WTC11 (cell line): ENCODE measurements around the gene SPATC1L. TPM values are rescaled to one million over a fixed set of nuclear protein-coding genes. Genes with fewer than 3 reads are reported as not detected.

Experiments
- ATAC-seq: fragments of 200-7000 bp; cut with Tn5 transposase; 2 replicates; pipeline ENCODE4 v1.10.0; 2021; ENCODE audit warnings: mild to moderate bottlenecking, moderate library complexity
- CTCF ChIA-PET: fragments of 300-600 bp; sonication (Branson Sonifier 250); formaldehyde crosslinking; loops from one replicate; lab custom pipeline; 2021; ENCODE audit warnings: antibody characterized with exemption; lab: Charles Lee
- POLR2A ChIA-PET: fragments of 350-600 bp; sonication (Branson Sonifier 250); formaldehyde crosslinking; loops from one replicate; lab custom pipeline; 2021; ENCODE audit warnings: antibody characterized with exemption; lab: Charles Lee
- DNase-seq: peaks from one replicate; pipeline ENCODE4 v3.0.0; 2021; ENCODE audit warnings: low spot score
- H3K27ac Mint-ChIP-seq: 2 replicates; pipeline ENCODE4 v1.8.0; 2021; ENCODE audit warnings: mixed read lengths
- H3K27me3 Mint-ChIP-seq: 2 replicates; pipeline ENCODE4 v1.8.0; 2021; ENCODE audit warnings: low read depth, mild to moderate bottlenecking, moderate library complexity, mixed read lengths
- H3K36me3 Mint-ChIP-seq: 2 replicates; pipeline ENCODE4 v1.8.0; 2021; ENCODE audit warnings: mixed read lengths
- H3K4me1 Mint-ChIP-seq: 2 replicates; pipeline ENCODE4 v1.8.0; 2022; ENCODE audit warnings: mixed read lengths
- H3K4me3 Mint-ChIP-seq: 2 replicates; pipeline ENCODE4 v1.8.0; 2021; ENCODE audit warnings: mild to moderate bottlenecking, moderate library complexity, mixed read lengths
- H3K9me3 Mint-ChIP-seq: 2 replicates; pipeline ENCODE4 v1.8.0; 2021; ENCODE audit warnings: mixed read lengths
- ARID4B ChIP-seq: sonication (generic); formaldehyde crosslinking; IDR thresholded peaks from 2 replicates; pipeline ENCODE4 v1.8.0; 2023; ENCODE audit warnings: missing genetic modification reagents, mild to moderate bottlenecking, borderline replicate concordance
- FOXJ3 ChIP-seq: sonication (generic); formaldehyde crosslinking; IDR thresholded peaks from 2 replicates; pipeline ENCODE4 v1.9.0; 2021; ENCODE audit warnings: missing genetic modification reagents, mild to moderate bottlenecking, borderline replicate concordance
- FOXP1 ChIP-seq: sonication (generic); formaldehyde crosslinking; IDR thresholded peaks from 2 replicates; pipeline ENCODE4 v1.8.0; 2022; ENCODE audit warnings: missing genetic modification reagents, mild to moderate bottlenecking, moderate library complexity, borderline replicate concordance
- GABPB1 ChIP-seq: sonication (generic); formaldehyde crosslinking; IDR thresholded peaks from 2 replicates; pipeline ENCODE4 v1.8.1; 2023; ENCODE audit warnings: mild to moderate bottlenecking, missing genetic modification reagents
- GRHL2 ChIP-seq: fragments of 250-450 bp; sonication (Bioruptor Pico); IDR thresholded peaks from 2 replicates; pipeline ENCODE4 v1.8.0; 2022; ENCODE audit warnings: mild to moderate bottlenecking, moderate library complexity; ENCODE audit not compliant: insufficient replicate concordance, severe bottlenecking
- GTF2I ChIP-seq: fragments of 250-450 bp; sonication (Bioruptor Pico); conservative IDR thresholded peaks from 2 replicates; pipeline ENCODE4 v1.4.0; 2021; ENCODE audit warnings: mild to moderate bottlenecking
- KAT7 ChIP-seq: sonication (generic); formaldehyde crosslinking; IDR thresholded peaks from 2 replicates; pipeline ENCODE4 v1.8.1; 2023; ENCODE audit warnings: missing genetic modification reagents, mild to moderate bottlenecking, borderline replicate concordance
- MXD4 ChIP-seq: fragments of 250-450 bp; sonication (Bioruptor Pico); IDR thresholded peaks from 2 replicates; pipeline ENCODE4 v1.8.0; 2021; ENCODE audit warnings: mild to moderate bottlenecking, moderate library complexity, borderline replicate concordance
- NR2C2 ChIP-seq: sonication (generic); formaldehyde crosslinking; IDR thresholded peaks from 2 replicates; pipeline ENCODE4 v1.8.0; 2022; ENCODE audit warnings: mild to moderate bottlenecking, missing genetic modification reagents
- PREB ChIP-seq: sonication (generic); formaldehyde crosslinking; IDR thresholded peaks from 2 replicates; pipeline ENCODE4 v1.8.1; 2022; ENCODE audit warnings: mild to moderate bottlenecking, missing genetic modification reagents, moderate library complexity, borderline replicate concordance
- SOX15 ChIP-seq: fragments of 250-450 bp; sonication (Bioruptor Pico); IDR thresholded peaks from 2 replicates; pipeline ENCODE4 v1.9.0; 2021; ENCODE audit warnings: mild to moderate bottlenecking
- SP1 ChIP-seq: sonication (generic); formaldehyde crosslinking; conservative IDR thresholded peaks from 2 replicates; pipeline ENCODE4 v1.8.1; 2022; ENCODE audit warnings: missing genetic modification reagents
- total RNA-seq: library from RNA; stranded (reverse); gene quantifications from 3 replicates; pipeline ENCODE4 v1.2.3, GENCODE V29; 2021
- TF ChIP-seq, protein P1 (sequence below): sonication (generic); formaldehyde crosslinking; IDR thresholded peaks from 2 replicates; pipeline ENCODE4 v1.8.0; 2023; ENCODE audit warnings: missing genetic modification reagents

SPATC1L gene
- total RNA-seq, 1 experiment from 2014 or later: 61.7 TPM

GRCh38 chr21:46210378-46211136, 26.3 kb upstream of the SPATC1L start:
- no peaks in the 10 kb centered on the region for H3K9me3 Mint-ChIP-seq
- ATAC-seq: no peak
- DNase-seq: peak; percentile 19
- no peak overlapping the region for H3K4me3 Mint-ChIP-seq
- ChIA-PET CTCF (interaction anchor here (0.8 to 2.0 kb wide), 4 partner anchors 57 to 68 kb away, joined by 3 to 7 read pairs (median 4); no protein-coding TSS in a partner anchor), POLR2A (no interaction called here)
- no peaks in the 10 kb centered on the region for H3K27me3 Mint-ChIP-seq
- no peak for TF ChIP-seq SP1 (CRISPR knock-in tag)
- no peak for TF ChIP-seq GABPB1
- no peaks in the 10 kb centered on the region for H3K4me1 Mint-ChIP-seq
- no peak overlapping the region; the same call in 1 of the 2 replicates for H3K27ac Mint-ChIP-seq
- peaks cover 20% of the 10 kb centered on the region for H3K36me3 Mint-ChIP-seq

DNA sequence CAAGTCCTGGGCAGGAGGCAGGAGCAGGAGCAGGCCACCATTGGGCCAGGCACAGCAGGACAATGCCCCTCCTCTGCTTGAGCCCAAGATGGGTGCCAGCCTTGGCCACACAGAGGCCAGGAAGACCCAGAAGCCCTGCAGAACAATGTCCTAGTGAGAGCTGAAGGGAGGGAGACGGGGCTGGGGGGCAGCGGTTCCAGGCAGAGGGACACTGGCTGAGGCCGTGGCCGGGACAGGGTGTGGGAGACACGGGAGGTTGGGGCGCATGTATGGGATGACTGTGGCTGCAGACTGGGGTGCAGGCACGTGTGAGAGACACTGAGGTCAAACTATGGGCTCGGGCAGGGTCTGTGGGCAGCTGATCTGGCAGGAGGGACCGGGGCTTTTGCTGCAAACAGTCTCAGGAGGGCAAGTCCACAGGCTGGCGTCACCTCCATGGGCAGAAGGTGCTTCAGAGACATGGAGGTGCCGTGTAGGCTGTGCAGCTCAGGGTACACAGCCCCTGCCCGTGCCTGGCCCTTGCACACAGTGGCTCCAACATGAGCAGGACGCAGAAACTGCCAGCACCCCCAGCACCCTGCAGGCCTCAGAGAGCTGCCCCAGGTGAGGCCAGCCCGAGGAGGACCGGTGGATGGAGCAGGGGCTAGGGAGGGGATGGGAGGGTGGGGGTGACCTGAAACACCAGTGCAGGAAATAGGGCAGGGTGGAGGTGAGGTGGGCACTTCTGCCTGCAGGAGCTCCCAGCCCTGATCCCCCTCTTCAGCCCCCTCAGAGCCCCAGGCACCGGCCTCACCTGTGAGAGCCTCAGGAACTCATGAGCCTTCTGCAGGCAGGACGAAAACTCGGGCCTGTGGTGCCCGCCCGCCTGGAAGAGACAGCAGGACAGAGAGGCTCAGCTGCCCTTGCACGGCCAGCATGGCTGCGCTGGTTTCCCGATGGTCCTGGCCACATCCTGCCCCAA, 24.8 kb upstream of the SPATC1L start:
- H3K9me3 Mint-ChIP-seq: no peaks in the 10 kb centered on the region
- H3K27ac Mint-ChIP-seq: no peak overlapping the region
- no peak overlapping the region for H3K4me3 Mint-ChIP-seq
- H3K27me3 Mint-ChIP-seq: no peaks in the 10 kb centered on the region
- TF ChIP-seq KAT7 (CRISPR knock-in tag) (no peak), PREB (CRISPR knock-in tag) (no peak), FOXJ3 (no peak), NR2C2 (no peak), GRHL2 (no peak)
- DNase-seq (peak; percentile 5), ATAC-seq (no peak)
- CTCF ChIA-PET: interaction anchor here (0.5 to 1.2 kb wide), 2 partner anchors 8 to 50 kb away, joined by 3 to 4 read pairs; no protein-coding TSS in a partner anchor
- H3K4me1 Mint-ChIP-seq: no peaks in the 10 kb centered on the region
- H3K36me3 Mint-ChIP-seq: peaks cover 35% of the 10 kb centered on the region
- POLR2A ChIA-PET: no interaction called here

DNA sequence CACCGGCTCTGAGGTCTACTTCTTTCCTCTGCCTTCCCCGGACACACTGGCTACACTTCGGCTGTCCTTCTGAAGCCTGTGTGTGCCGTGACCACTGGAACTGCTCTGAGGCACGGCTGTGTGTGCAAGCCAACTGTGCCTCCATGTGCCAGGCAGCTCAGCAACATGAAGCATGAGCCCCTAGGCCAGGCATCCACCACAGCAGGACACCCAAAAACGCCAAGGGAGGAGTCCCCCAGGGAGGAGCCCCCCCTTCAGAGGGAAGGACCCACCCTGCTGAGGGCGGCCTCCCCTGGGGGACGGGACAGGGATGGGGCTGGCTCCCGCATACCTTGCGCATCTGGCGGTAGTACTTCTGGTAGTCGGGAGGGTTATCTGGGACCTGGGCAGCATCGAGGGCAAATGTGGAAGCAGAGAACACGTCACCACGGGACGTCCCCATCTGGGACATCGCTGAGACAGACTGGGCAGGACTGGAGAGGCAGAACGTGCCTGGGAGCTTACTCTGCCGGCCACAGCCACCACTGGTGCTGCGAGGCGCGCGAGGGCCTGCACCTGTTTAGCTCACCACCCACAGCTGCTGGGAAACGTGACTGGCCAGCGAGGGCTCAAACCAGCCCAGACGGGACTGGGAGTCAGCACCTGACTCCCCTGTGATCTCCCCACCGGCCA, 23.8 kb upstream of the SPATC1L start:
- Mint-ChIP-seq H3K27ac (peak overlapping the region; percentile 70), H3K4me1 (peaks cover 5% of the 10 kb centered on the region), H3K27me3 (no peaks in the 10 kb centered on the region), H3K9me3 (no peaks in the 10 kb centered on the region), H3K4me3 (no peak overlapping the region), H3K36me3 (peaks cover 43% of the 10 kb centered on the region)
- CTCF ChIA-PET: interaction anchor here (1.2 kb wide), 1 partner anchor 9 kb away, joined by 3 read pairs; no protein-coding TSS in a partner anchor
- POLR2A ChIA-PET: no interaction called here
- no peak for ATAC-seq
- TF ChIP-seq SP1 (CRISPR knock-in tag): no peak
- no peak for TF ChIP-seq FOXP1 (CRISPR knock-in tag)
- no peak for TF ChIP-seq GTF2I (CRISPR knock-in tag)
- TF ChIP-seq, protein P1, sequence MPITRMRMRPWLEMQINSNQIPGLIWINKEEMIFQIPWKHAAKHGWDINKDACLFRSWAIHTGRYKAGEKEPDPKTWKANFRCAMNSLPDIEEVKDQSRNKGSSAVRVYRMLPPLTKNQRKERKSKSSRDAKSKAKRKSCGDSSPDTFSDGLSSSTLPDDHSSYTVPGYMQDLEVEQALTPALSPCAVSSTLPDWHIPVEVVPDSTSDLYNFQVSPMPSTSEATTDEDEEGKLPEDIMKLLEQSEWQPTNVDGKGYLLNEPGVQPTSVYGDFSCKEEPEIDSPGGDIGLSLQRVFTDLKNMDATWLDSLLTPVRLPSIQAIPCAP: no peak
- TF ChIP-seq SOX15 (CRISPR knock-in tag): no peak
- no peak for TF ChIP-seq ARID4B
- TF ChIP-seq MXD4 (CRISPR knock-in tag): no peak
- peak; percentile 9 for DNase-seq
